GM21390 (cell line): ENCODE data around the gene CAPN15.

Experiments
- ATAC-seq: cut with Tn5 transposase; IDR thresholded peaks from one replicate; pipeline ENCODE4 v1.9.1; 2021; ENCODE audit not compliant: unreplicated experiment

Gene CAPN15

GRCh38 chr16:574021-574760, 46.7 kb downstream of the CAPN15 start:
- ATAC-seq = no peak

- no peak for ATAC-seq
Measured at GRCh38 chr16:575354-576196, 48.1 kb downstream of the CAPN15 start.

GRCh38 chr16:576197-576822, 48.8 kb downstream of the CAPN15 start:
- no peak for ATAC-seq

DNA sequence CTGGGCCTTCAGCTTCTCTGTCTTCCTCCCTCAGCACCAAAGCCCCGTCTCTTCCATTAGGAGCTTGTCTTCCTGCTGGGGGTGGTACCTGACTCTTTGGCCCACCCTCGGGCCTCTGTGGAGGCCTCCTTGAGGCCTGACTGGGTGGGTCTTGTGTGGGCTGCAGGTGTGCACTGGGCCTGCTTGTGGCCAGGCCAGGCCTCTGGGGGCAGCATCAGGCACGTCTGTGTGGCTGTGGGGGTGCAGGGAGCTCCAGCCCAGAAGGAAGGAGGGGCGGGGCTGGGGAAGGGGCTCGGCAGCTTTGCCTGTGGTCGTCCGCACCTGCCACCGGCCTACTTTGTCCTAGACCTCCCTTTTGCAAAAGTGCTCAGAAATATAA, 49.3 kb downstream of the CAPN15 start:
- no peak for ATAC-seq

GRCh38 chr16:577796-578195, 50.3 kb downstream of the CAPN15 start:
- no peak for ATAC-seq

DNA sequence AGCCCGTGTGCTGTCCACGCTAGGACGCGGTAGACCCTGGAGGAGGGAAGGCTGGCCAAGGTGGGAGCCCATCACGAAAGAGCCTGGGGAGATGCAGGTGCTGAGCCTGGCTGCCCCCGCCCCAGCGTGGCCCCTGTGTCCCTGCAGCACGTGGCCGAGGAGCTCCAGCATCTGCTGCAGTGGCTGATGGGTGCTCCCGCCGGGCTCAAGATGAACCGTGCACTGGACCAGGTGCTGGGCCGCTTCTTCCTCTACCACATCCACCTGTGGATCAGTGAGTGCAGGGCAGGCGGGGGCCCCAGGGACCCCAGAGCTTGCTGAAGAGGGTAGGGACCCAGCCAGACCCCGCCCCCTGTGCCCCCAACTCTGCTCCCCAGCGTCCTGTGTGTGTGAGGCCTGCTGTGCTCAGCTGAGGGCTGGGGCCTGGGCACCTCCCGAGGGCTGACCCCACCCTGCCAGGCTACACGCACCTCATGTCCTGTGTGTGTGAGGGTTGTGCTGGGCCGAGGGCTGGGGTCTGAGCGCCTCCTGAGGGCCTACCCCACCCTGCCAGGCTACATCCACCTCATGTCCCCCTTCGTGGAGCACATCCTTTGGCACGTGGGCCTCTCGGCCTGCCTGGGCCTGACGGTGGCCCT, 50.8 kb downstream of the CAPN15 start:
- no peak for ATAC-seq

DNA sequence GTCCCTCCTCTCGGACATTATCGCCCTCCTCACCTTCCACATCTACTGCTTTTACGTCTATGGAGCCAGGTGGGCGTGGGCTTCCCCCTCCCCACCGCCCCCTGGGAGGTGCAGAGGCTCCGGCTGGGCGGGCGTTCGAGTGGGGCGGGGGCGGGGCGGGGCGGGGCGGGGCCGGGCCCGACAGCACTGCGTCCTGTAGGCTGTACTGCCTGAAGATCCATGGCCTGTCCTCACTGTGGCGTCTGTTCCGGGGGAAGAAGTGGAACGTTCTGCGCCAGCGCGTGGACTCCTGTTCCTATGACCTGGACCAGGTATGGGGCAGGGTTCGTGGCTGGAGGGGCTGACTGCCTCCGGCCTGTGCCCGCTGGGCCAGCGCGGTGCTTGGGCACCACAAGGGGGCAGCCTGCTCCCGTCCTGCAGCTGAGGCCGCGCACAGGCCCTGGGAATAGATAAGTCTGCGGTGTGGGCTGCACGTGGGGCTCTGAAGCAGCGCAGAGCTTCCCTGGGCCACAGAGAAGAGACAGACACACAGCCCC, 51.4 kb downstream of the CAPN15 start:
- no peak for ATAC-seq

DNA sequence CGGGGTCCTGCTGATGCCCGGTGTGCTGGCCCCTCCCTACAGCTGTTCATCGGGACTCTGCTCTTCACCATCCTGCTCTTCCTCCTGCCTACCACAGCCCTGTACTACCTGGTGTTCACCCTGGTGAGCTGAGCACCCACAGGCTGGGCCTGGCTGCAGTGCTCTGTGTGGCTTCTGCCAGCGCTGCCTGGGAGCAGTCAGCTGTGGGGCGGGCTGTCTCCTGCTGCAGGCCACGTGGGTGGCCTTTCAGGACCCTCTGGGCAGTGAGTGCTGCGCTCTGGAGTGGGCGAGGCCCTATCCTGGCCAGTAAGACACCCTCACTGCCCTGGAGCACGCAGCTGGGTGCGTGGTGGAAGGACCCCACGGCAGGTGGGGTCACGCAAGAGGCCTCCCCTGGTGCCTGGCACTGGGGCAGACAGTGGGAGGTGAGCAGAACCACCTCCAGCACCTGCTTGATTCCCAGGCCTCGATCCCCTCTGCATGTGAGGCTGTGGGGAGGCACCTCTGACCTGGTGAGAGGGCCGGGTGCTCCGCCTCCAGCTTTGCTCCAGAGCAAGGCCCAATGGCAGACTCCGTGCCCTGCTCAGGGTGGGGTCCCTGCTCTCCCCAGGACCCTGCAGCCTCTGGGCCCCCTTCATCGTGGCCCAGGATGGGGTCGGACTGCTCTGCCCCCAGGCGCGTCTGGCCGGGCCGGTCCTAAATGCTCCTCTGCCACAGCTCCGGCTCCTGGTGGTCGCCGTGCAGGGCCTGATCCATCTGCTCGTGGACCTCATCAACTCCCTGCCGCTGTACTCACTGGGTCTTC, 52.8 kb downstream of the CAPN15 start:
- no peak for ATAC-seq

GRCh38 chr16:580946-581498, 53.5 kb downstream of the CAPN15 start:
- no peak for ATAC-seq

GRCh38 chr16:582218-582613, 54.7 kb downstream of the CAPN15 start:
- no peak for ATAC-seq

GRCh38 chr16:582614-583331, 55.3 kb downstream of the CAPN15 start:
- ATAC-seq = no peak

- no peak for ATAC-seq
Measured at GRCh38 chr16:583470-583814, 55.9 kb downstream of the CAPN15 start.

DNA sequence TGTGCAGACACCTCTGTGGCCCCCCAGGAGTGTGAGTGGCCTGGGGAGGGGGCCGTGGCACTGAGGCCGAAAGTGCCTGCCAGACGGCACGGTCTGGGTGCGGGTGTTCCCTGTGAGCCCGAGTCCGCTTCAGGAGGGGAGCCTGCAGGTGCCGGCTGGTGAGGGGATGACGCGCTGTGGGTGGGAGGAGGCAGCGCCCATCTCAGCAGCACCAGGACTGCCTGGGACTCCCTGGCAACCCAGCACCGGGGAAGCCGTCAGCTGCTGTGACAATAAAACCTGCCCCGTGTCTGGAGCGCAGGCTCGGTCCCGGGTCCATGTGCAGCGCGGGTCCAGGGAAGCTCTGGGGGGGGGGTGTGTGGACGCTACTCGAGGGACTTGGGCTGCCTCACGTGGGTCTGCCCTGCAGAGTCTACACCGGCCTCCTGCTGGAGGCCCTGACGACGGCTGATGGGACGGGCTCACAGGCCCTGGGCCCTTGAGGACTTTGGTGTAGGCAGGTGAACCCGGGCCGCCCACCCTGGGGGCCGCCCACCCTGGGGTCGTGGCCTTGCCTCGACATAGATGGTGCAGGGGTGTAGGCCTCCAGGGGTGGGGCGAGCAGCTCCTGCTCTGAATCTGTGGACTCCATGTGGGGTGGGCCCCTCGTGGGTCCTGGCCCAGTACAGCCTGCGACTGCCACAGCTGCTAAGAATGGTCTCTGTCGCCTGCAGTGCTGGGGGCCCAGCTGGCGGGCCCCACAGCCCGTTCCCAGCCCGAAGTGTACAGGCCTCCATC, 56.5 kb downstream of the CAPN15 start:
- no peak for ATAC-seq

DNA sequence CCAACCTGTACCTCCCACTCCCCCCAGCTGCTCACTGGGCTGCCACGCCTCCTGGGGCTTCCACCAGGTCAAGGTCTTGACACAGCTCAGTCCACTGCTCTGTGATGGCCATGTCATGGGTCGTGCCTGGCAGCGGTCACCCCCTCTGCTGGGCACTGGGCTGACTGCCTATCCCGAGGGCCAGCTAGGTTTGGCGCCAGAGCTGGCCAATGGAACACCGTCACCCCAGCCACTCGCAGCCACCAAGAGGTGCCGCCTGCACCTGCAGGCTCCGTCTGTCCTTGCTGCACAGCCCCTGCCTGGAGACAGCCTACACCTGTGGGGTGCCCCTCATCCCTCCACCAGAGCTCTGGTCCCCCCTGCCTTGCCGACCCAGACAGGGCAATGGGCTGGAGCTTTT, 57.8 kb downstream of the CAPN15 start:
- ATAC-seq = no peak

DNA sequence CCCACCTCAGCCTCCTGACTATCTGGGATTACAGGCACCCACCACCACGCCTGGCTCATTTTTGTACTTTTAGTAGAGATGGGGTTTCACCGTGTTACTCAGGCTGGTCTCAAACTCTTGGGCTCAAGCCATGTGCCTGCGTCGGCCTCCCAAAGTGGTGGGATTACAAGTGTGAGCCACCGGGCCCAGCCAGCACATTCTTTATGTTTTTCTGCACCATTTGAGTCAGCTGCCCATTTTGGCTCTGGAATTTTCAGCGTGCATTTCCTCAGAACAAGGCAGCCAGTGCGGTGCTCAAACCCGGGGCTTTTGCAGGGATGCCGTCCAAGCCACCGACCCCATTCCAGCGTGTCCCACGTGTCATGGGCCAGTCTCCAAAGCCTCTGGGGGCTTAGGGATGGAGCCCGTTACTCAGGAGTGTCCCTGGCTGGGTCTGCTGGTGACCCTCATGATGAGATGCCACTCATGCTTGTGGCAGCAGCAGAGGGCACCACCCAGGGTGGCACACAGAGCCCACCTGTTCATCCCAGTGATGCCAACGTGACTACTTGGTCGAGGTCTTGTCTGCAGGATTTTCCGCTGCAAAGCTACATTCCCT, 58.6 kb downstream of the CAPN15 start:
- no peak for ATAC-seq

- ATAC-seq = no peak
Measured at GRCh38 chr16:586645-587590, 59.4 kb downstream of the CAPN15 start.

DNA sequence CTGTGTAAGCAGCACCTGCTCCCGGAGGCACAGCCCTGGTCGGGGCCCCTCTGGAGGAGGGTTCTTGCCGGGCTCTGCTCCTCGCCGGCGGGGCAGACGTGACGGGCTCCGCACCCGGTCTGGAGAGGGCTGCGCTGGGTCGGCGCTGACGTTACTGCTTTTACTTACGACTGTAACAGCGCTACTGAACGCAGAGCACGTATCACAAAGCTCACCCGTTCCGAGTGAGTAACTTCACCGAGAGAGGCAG, 61.1 kb downstream of the CAPN15 start:
- peak; percentile 4 for ATAC-seq
